H1 (cell line): ENCODE data around the gene UCN. TPM values are rescaled to one million over a fixed set of nuclear protein-coding genes. Genes with fewer than 3 reads are reported as not detected.

Source experiments
- EP300 ChIP-seq, 2 experiments: IDR thresholded peaks; 1 replicate in 1 of 2; 2 replicates in 1 of 2; pipeline ENCODE4 v1.6.1; 2011 to 2012; ENCODE audit warnings: low read depth in 2 of 2, low read length in 2 of 2, mild to moderate bottlenecking in 2 of 2, borderline replicate concordance in 1 of 2, inconsistent platforms in 1 of 2, moderate library complexity in 1 of 2
- SP4 ChIP-seq: IDR thresholded peaks from 2 replicates; pipeline ENCODE4 v1.6.1; 2012; ENCODE audit warnings: low read length, inconsistent platforms
- polyA plus RNA-seq, 7 experiments: library from polyadenylated mRNA; depleted of rRNA in 3 of 7; stranded (reverse) in 5 of 7; unstranded in 2 of 7; fragments of >200 nt in 5 of 7; fragments of 200-250 nt in 2 of 7; gene quantifications; 1 replicate in 5 of 7; 2 replicates in 1 of 7; 4 replicates in 1 of 7; pipeline versions ENCODE4 v1.2.1 to v1.2.3, GENCODE V29; 2011 to 2013; ENCODE audit warnings: missing spikeins in 2 of 7, mixed read lengths in 2 of 7
- total RNA-seq: library from RNA; stranded (reverse); fragmentation: NEBNext Ultra II Directional; extraction: Animal tissue kit (Norgen Biotek cat#: 25700); gene quantifications from 2 replicates; pipeline ENCODE4 v1.2.1, GENCODE V29; 2021

UCN gene
- total and polyA plus RNA-seq, 2 of the 8 experiments (the other 6 are each of a cell fraction or from before 2014, with no cell fraction given): 0.35 TPM; not detected in 1

GRCh38 chr2:27322301-27322765 lies 14.1 kb upstream of the UCN start (continued):
- TF ChIP-seq SP4: no peak
- no peak for TF ChIP-seq EP300 (IDR thresholded peaks at IDR 0.05; ENCODE audit: borderline replicate concordance in 1 of 2, low read depth in 2 of 2, low read length in 2 of 2)
